H9 (cell line): ENCODE data around the gene ANKRD55. TPM values are rescaled to one million over a fixed set of nuclear protein-coding genes. Genes with fewer than 3 reads are reported as not detected.

Source experiments
- DNase-seq: peaks from one replicate; pipeline ENCODE4 v3.0.0-alpha.2; 2017
- H2AFZ ChIP-seq: one replicate; pipeline ENCODE4 v1.6.1; 2013; ENCODE audit warnings: mild to moderate bottlenecking, low read length, control low read depth, moderate library complexity
- H2AK5ac ChIP-seq: 2 replicates; pipeline ENCODE4 v1.6.1; 2013; ENCODE audit warnings: low read length, control low read depth, mixed read lengths; ENCODE audit not compliant: insufficient read length
- H2BK120ac ChIP-seq: one replicate; pipeline ENCODE4 v1.6.1; 2013; ENCODE audit warnings: low read depth, mild to moderate bottlenecking, low read length, control low read depth, inconsistent platforms; ENCODE audit not compliant: poor library complexity, severe bottlenecking
- H2BK12ac ChIP-seq: 2 replicates; pipeline ENCODE4 v1.6.1; 2013; ENCODE audit warnings: low read length, control low read depth, mixed read lengths, low read depth; ENCODE audit not compliant: insufficient read length
- H2BK15ac ChIP-seq: 2 replicates; pipeline ENCODE4 v1.6.1; 2013; ENCODE audit warnings: low read depth, low read length, control low read depth
- H2BK20ac ChIP-seq: one replicate; pipeline ENCODE4 v1.6.1; 2013; ENCODE audit warnings: low read depth, mild to moderate bottlenecking, low read length, control low read depth, inconsistent platforms; ENCODE audit not compliant: poor library complexity, severe bottlenecking
- H2BK5ac ChIP-seq: 2 replicates; pipeline ENCODE4 v1.6.1; 2013; ENCODE audit warnings: low read length, control low read depth, mixed read lengths; ENCODE audit not compliant: insufficient read length
- H3K14ac ChIP-seq: 2 replicates; pipeline ENCODE4 v1.6.1; 2013; ENCODE audit warnings: low read length, control low read depth; ENCODE audit not compliant: insufficient read depth
- H3K18ac ChIP-seq: 2 replicates; pipeline ENCODE4 v1.6.1; 2013; ENCODE audit warnings: low read depth, mild to moderate bottlenecking, mixed read lengths, low read length, control low read depth; ENCODE audit not compliant: insufficient read length
- H3K23ac ChIP-seq: 2 replicates; pipeline ENCODE4 v1.6.1; 2013; ENCODE audit warnings: low read length, control low read depth, mixed read lengths, low read depth; ENCODE audit not compliant: insufficient read length
- H3K23me2 ChIP-seq: 2 replicates; pipeline ENCODE4 v1.6.1; 2013; ENCODE audit warnings: low read depth, mild to moderate bottlenecking, mixed read lengths, low read length, control low read depth; ENCODE audit not compliant: insufficient read length, poor library complexity, severe bottlenecking
- H3K27ac ChIP-seq: 2 replicates; pipeline ENCODE4 v1.5.1; 2013; ENCODE audit warnings: low read length, control low read depth, mixed read lengths, low read depth; ENCODE audit not compliant: insufficient read length
- H3K27me3 ChIP-seq: 2 replicates; pipeline ENCODE4 v1.6.1; 2013; ENCODE audit warnings: low read length, control low read depth, inconsistent platforms; ENCODE audit not compliant: insufficient read depth
- H3K4ac ChIP-seq: 2 replicates; pipeline ENCODE4 v1.6.1; 2013; ENCODE audit warnings: low read depth, mild to moderate bottlenecking, control low read depth, inconsistent platforms, low read length, moderate library complexity
- H3K4me1 ChIP-seq: 2 replicates; pipeline ENCODE4 v1.6.1; 2013; ENCODE audit warnings: low read length, control low read depth, inconsistent platforms; ENCODE audit not compliant: insufficient read depth
- H3K4me2 ChIP-seq: 2 replicates; pipeline ENCODE4 v1.6.1; 2013; ENCODE audit warnings: low read length, control low read depth, mixed read lengths; ENCODE audit not compliant: insufficient read length, insufficient read depth
- H3K56ac ChIP-seq: 2 replicates; pipeline ENCODE4 v1.6.1; 2013; ENCODE audit warnings: low read depth, mild to moderate bottlenecking, mixed read lengths, low read length, control low read depth; ENCODE audit not compliant: insufficient read length
- H3K79me1 ChIP-seq: 2 replicates; pipeline ENCODE4 v1.6.1; 2013; ENCODE audit warnings: low read depth, mild to moderate bottlenecking, moderate library complexity, low read length, control low read depth, inconsistent platforms; ENCODE audit not compliant: insufficient read depth, poor library complexity, severe bottlenecking
- H3K79me2 ChIP-seq: 2 replicates; pipeline ENCODE4 v1.6.1; 2013; ENCODE audit warnings: low read length, control low read depth, inconsistent platforms; ENCODE audit not compliant: insufficient read depth
- H3K9ac ChIP-seq: 2 replicates; pipeline ENCODE4 v1.6.1; 2013; ENCODE audit warnings: low read length, control low read depth, mixed read lengths; ENCODE audit not compliant: insufficient read length; ENCODE audit errors: extremely low read depth
- H3K9me3 ChIP-seq: one replicate; pipeline ENCODE4 v1.6.1; 2013; ENCODE audit warnings: low read depth, low read length, inconsistent platforms; ENCODE audit not compliant: control insufficient read depth
- H3T11ph ChIP-seq: one replicate; pipeline ENCODE4 v1.6.1; 2013; ENCODE audit warnings: mild to moderate bottlenecking, low read length, control low read depth, inconsistent platforms
- H4K20me1 ChIP-seq: one replicate; pipeline ENCODE4 v1.6.1; 2013; ENCODE audit not compliant: control insufficient read depth, insufficient read length, insufficient read depth
- H4K5ac ChIP-seq: 2 replicates; pipeline ENCODE4 v1.6.1; 2013; ENCODE audit warnings: low read depth, mild to moderate bottlenecking, mixed read lengths, low read length, control low read depth; ENCODE audit not compliant: insufficient read length
- H4K8ac ChIP-seq: replicated peaks from 2 replicates; pipeline ENCODE4 v1.6.1; 2013; ENCODE audit warnings: low read length, control low read depth, mixed read lengths, low read depth; ENCODE audit not compliant: insufficient read length
- H4K91ac ChIP-seq: 2 replicates; pipeline ENCODE4 v1.6.1; 2013; ENCODE audit warnings: low read depth, mild to moderate bottlenecking, moderate library complexity, mixed read lengths, low read length, control low read depth; ENCODE audit not compliant: insufficient read length
- H3K27ac Mint-ChIP-seq, 3 experiments: 2 replicates in 2 of 3; 3 replicates in 1 of 3; pipeline ENCODE4 v1.8.0; 2020 to 2021; ENCODE audit warnings: mixed read lengths in 3 of 3, mild to moderate bottlenecking in 1 of 3, moderate library complexity in 1 of 3
- H3K27me3 Mint-ChIP-seq: 2 replicates; pipeline ENCODE4 v1.8.0; 2021; ENCODE audit warnings: low read depth, mild to moderate bottlenecking, moderate library complexity, mixed read lengths
- H3K36me3 Mint-ChIP-seq, 3 experiments: 2 replicates in 2 of 3; 3 replicates in 1 of 3; pipeline ENCODE4 v1.8.0; 2020 to 2021; ENCODE audit warnings: low read depth in 3 of 3, mixed read lengths in 3 of 3; ENCODE audit not compliant: insufficient read depth in 1 of 3
- H3K4me1 Mint-ChIP-seq, 2 experiments: 2 replicates each; pipeline ENCODE4 v1.8.0; 2020; ENCODE audit warnings: mixed read lengths in 2 of 2
- H3K4me3 Mint-ChIP-seq, 2 experiments: 2 replicates in 1 of 2; 3 replicates in 1 of 2; pipeline ENCODE4 v1.8.0; 2020 to 2021; ENCODE audit warnings: mild to moderate bottlenecking in 2 of 2, mixed read lengths in 2 of 2, moderate library complexity in 1 of 2
- H3K9me3 Mint-ChIP-seq, 2 experiments: 2 replicates in 1 of 2; 3 replicates in 1 of 2; pipeline ENCODE4 v1.8.0; 2020; ENCODE audit warnings: mild to moderate bottlenecking in 2 of 2, mixed read lengths in 2 of 2, moderate library complexity in 1 of 2
- WGBS: extraction: QIAGEN DNeasy Blood & Tissue Kit; methylation state at CpG from one replicate; pipeline ENCODE4 v1.1.7; 2013; ENCODE audit warnings: missing lambda C conversion rate, low lambda C conversion rate, mixed read lengths; ENCODE audit not compliant: insufficient read length; ENCODE audit errors: extremely low coverage; 5-methylcytosine and 5-hydroxymethylcytosine counted together
- total RNA-seq: library from RNA; stranded (reverse); gene quantifications from 2 replicates; pipeline ENCODE4 v1.2.1, GENCODE V29; 2021
- TF ChIP-seq, protein P1 (sequence below): fragments of 200-600 bp; sonication (generic); conservative IDR thresholded peaks from 3 replicates; pipeline ENCODE4 v1.8.0; 2021; ENCODE audit warnings: antibody characterized with exemption, mild to moderate bottlenecking

The ANKRD55 gene
- total RNA-seq, 1 experiment from 2014 or later = not detected

DNA sequence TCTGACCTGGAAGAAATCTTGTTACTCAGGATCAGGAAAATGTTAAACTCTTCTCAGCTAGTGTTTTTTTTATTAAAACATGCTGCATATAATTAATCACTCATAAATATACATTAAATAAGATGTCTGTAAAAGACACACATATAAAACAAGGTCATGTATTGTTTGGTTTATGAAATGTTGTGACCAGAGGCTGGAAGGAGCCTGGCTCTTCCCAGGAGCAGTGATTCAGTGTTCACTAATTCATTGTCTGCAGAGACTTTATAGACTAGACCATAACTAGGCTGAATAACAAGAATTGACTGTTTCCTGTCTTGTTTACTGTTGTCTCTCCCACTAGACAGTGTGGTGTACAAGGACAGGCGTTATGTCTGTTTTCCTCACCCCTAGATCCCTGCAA is 49.1 kb upstream of the ANKRD55 start:
- Mint-ChIP-seq H3K27me3 (no peaks in the 10 kb centered on the region; the same call in 1 of the 2 replicates), H3K9me3 (peaks cover 0 to 2% of the 10 kb centered on the region in 2 experiments; a peak in 1 of 5 replicates), H3K4me3 (no peak overlapping the region), H3K36me3 (peaks cover 0 to 3% (median 0%) of the 10 kb centered on the region in 3 experiments; a peak in 1 of 7 replicates), H3K27ac (no peak overlapping the region), H3K4me1 (peaks cover 0 to 8% of the 10 kb centered on the region in 2 experiments; a peak in 3 of 4 replicates)
- no peak overlapping the region for H2BK15ac ChIP-seq
- H3K14ac ChIP-seq = no peak overlapping the region
- no peak overlapping the region for H2AFZ ChIP-seq
- no peak overlapping the region for H3K27ac ChIP-seq
- H2BK12ac ChIP-seq = no peak overlapping the region
- no peak overlapping the region for H2BK20ac ChIP-seq
- WGBS = no CpG with 5 or more reads among the region's 1 CpG
- H3K27me3 ChIP-seq = no peaks in the 10 kb centered on the region
- no peak overlapping the region for H3K4ac ChIP-seq
- no peak overlapping the region for H3K18ac ChIP-seq
- no peak overlapping the region for H3K4me2 ChIP-seq
- no peaks in the 10 kb centered on the region for H3K79me1 ChIP-seq
- H3K56ac ChIP-seq = no peak overlapping the region
- no peak overlapping the region for H3K9ac ChIP-seq
- DNase-seq = no peak
- peaks cover 3% of the 10 kb centered on the region; the same call in 1 of the 2 replicates for H3K4me1 ChIP-seq
- H3T11ph ChIP-seq = no peak overlapping the region
- H3K23ac ChIP-seq = no peak overlapping the region
- no peaks in the 10 kb centered on the region for H3K23me2 ChIP-seq
- no peaks in the 10 kb centered on the region for H3K9me3 ChIP-seq
- H4K5ac ChIP-seq = no peak overlapping the region
- no peak overlapping the region for H2AK5ac ChIP-seq
- no peak overlapping the region for H4K8ac ChIP-seq
- no peak overlapping the region for H2BK120ac ChIP-seq
- H2BK5ac ChIP-seq = no peak overlapping the region
- TF ChIP-seq, protein P1, sequence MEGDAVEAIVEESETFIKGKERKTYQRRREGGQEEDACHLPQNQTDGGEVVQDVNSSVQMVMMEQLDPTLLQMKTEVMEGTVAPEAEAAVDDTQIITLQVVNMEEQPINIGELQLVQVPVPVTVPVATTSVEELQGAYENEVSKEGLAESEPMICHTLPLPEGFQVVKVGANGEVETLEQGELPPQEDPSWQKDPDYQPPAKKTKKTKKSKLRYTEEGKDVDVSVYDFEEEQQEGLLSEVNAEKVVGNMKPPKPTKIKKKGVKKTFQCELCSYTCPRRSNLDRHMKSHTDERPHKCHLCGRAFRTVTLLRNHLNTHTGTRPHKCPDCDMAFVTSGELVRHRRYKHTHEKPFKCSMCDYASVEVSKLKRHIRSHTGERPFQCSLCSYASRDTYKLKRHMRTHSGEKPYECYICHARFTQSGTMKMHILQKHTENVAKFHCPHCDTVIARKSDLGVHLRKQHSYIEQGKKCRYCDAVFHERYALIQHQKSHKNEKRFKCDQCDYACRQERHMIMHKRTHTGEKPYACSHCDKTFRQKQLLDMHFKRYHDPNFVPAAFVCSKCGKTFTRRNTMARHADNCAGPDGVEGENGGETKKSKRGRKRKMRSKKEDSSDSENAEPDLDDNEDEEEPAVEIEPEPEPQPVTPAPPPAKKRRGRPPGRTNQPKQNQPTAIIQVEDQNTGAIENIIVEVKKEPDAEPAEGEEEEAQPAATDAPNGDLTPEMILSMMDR = no peak
- no peaks in the 10 kb centered on the region for H4K20me1 ChIP-seq
- H4K91ac ChIP-seq = no peak overlapping the region
- no peaks in the 10 kb centered on the region for H3K79me2 ChIP-seq
